Thyroid gland (tissue), 4 donors: ENCODE data around the gene DRAXIN.

ENCODE experiments used
- CTCF ChIP-seq, 6 experiments: fragments of 200-600 bp in 3 of 6; fragments of 450-650 bp in 3 of 6; sonication (generic) in 3 of 6; IDR thresholded peaks; one replicate each; pipeline ENCODE4 v1.5.1; 2016 to 2019; ENCODE audit warnings: antibody characterized with exemption in 6 of 6, mild to moderate bottlenecking in 2 of 6, inconsistent platforms in 1 of 6, moderate library complexity in 1 of 6
- POLR2A ChIP-seq, 2 donors: fragments of 450-650 bp; IDR thresholded peaks; one replicate each; pipeline ENCODE4 v1.6.1; 2017; ENCODE audit warnings: antibody characterized with exemption in 2 of 2, mild to moderate bottlenecking in 2 of 2, moderate library complexity in 1 of 2

- TF ChIP-seq CTCF (IDR thresholded peaks at IDR 0.05) (no peak), POLR2A (IDR thresholded peaks at IDR 0.05) (no peak)
Measured at GRCh38 chr1:11685210-11685752, 6.2 kb upstream of the DRAXIN start.
